Ovary (tissue), 9 donors: Measurements from ENCODE around the gene NAPG. TPM values are rescaled to one million over a fixed set of nuclear protein-coding genes. Genes with fewer than 3 reads are reported as not detected.
"Not testable (repeated sequence)": the region's sequence is repeated elsewhere in the genome, so short reads cannot be mapped to it uniquely, and the experiment has no call there.

ENCODE experiments used
- DNase-seq, 5 donors: peaks; one replicate each; pipeline ENCODE4 v3.0.0-alpha.2; 2019 to 2020
- H3K27ac ChIP-seq, 2 donors: fragments of 200-600 bp; one replicate each; pipeline versions ENCODE4 v1.5.1 to v1.8.0; 2019 to 2022
- H3K27me3 ChIP-seq: fragments of 200-600 bp; one replicate; pipeline ENCODE4 v1.8.0; 2022
- H3K36me3 ChIP-seq: fragments of 200-600 bp; sonication (generic); one replicate; pipeline ENCODE4 v1.5.1; 2019
- H3K4me1 ChIP-seq: one replicate; pipeline ENCODE4 v1.8.1; 2013; ENCODE audit warnings: mild to moderate bottlenecking, moderate library complexity; ENCODE audit not compliant: insufficient read depth
- H3K4me3 ChIP-seq: fragments of 200-600 bp; sonication (generic); one replicate; pipeline ENCODE4 v1.5.1; 2017
- H3K9me3 ChIP-seq, 2 donors: fragments of 200-600 bp in 1 of 2; sonication (generic) in 1 of 2; one replicate each; pipeline versions ENCODE4 v1.5.1 to v1.8.1; 2013 to 2019; ENCODE audit warnings: mild to moderate bottlenecking in 1 of 2, moderate library complexity in 1 of 2
- EP300 ChIP-seq: sonication (generic); formaldehyde crosslinking; IDR thresholded peaks from one replicate; pipeline ENCODE4 v1.6.1; 2017; ENCODE audit warnings: antibody characterized with exemption
- POLR2A ChIP-seq: fragments of 450-650 bp; IDR thresholded peaks from one replicate; pipeline ENCODE4 v1.6.1; 2017; ENCODE audit warnings: antibody characterized with exemption, mild to moderate bottlenecking, moderate library complexity
- WGBS, 3 donors: extraction: QIAGEN DNeasy Blood & Tissue Kit in 1 of 3; methylation state at CpG; one replicate each; pipeline versions ENCODE4 v1.1.5 to v1.1.7; 2013 to 2017; 5-methylcytosine and 5-hydroxymethylcytosine counted together
- intact Hi-C, 4 donors: fragments of 100-400 bp; cut with DNase I; formaldehyde crosslinking; loops; one replicate each; pipeline versions ENCODE4 v1.11.0 to v1.15.1; 2022 to 2023
- polyA plus RNA-seq, 2 donors: library from polyadenylated mRNA; stranded (reverse); fragments of 200-250 nt in 1 of 2; fragments of 350-450 nt in 1 of 2; fragmentation: Illumina TruSeq in 1 of 2; extraction: RNeasy Lipid Tissue Mini Kit (QIAGEN cat#74804) in 1 of 2; gene quantifications; one replicate each; pipeline ENCODE4 v1.2.3, GENCODE V29; 2013 to 2014
- total RNA-seq, 7 donors: library from RNA; depleted of rRNA in 2 of 7; stranded (reverse); fragments of >200 nt in 2 of 7; fragmentation: NEBNext Ultra II Directional in 3 of 7; extraction: Animal tissue kit (Norgen Biotek cat#: 25700) in 3 of 7; gene quantifications; one replicate each; pipeline versions ENCODE4 v1.1.0 to v1.2.4, GENCODE V29; 2016 to 2023
- TF ChIP-seq, protein P1 (sequence below), 3 donors: fragments of 450-650 bp in 2 of 3; fragments of 200-600 bp in 1 of 3; IDR thresholded peaks; one replicate each; pipeline versions ENCODE4 v1.5.1 to v1.8.0; 2016 to 2022; ENCODE audit warnings: antibody characterized with exemption in 3 of 3, mild to moderate bottlenecking in 1 of 3
- donor health status: DM: no; HTN: no; CAD: no; lungs with moderate emphysema.
- donor health status: DM: no; HTN: no; CAD: no.
- donor health status: Bipolar disorder and iron deficiency.
- donor health status: DM: yes; HTN: yes; CAD: no.
- donor health status: DM: no; HTN: no; CAD: no.
- donor health status: DM: yes; HTN: yes; CAD: no.

NAPG gene
- total and polyA plus RNA-seq, 9 donors = 7.9 to 25.8 (median 20.7) TPM

DNA sequence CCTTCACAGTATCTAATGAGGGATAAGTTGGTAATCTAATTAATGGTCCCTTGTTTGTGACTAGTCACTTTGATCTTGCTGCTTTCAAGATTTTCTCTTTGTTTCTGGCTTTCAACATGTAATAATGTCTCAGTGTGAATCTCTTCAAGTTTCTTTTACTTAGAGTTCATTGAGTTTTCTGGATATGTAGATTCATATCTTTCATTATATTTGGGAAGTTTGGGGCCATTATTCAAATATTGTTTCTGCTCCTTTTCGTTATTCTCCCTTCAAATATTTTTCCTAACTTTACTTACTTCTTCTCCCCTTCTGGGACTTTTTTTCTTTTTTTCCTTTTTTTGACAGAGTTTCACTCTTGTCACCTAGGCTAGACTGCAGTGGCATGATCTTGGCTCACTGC, 21.1 kb upstream of the NAPG start:
- WGBS, 3 donors = 86 to 95% (median 87%) methylated on average over 1 of the region's 1 CpG
- TF ChIP-seq EP300 (no peak), POLR2A (no peak)
- TF ChIP-seq, protein P1, sequence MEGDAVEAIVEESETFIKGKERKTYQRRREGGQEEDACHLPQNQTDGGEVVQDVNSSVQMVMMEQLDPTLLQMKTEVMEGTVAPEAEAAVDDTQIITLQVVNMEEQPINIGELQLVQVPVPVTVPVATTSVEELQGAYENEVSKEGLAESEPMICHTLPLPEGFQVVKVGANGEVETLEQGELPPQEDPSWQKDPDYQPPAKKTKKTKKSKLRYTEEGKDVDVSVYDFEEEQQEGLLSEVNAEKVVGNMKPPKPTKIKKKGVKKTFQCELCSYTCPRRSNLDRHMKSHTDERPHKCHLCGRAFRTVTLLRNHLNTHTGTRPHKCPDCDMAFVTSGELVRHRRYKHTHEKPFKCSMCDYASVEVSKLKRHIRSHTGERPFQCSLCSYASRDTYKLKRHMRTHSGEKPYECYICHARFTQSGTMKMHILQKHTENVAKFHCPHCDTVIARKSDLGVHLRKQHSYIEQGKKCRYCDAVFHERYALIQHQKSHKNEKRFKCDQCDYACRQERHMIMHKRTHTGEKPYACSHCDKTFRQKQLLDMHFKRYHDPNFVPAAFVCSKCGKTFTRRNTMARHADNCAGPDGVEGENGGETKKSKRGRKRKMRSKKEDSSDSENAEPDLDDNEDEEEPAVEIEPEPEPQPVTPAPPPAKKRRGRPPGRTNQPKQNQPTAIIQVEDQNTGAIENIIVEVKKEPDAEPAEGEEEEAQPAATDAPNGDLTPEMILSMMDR (IDR thresholded peaks at IDR 0.05) = no peak
- no peak for DNase-seq
- no peaks in the 10 kb centered on the region for H3K36me3 ChIP-seq
- H3K27ac ChIP-seq = no peak overlapping the region
- no peaks in the 10 kb centered on the region for H3K4me1 ChIP-seq
- no peaks in the 10 kb centered on the region for H3K9me3 ChIP-seq
- H3K4me3 ChIP-seq = no peak overlapping the region
- intact Hi-C loops = no loop called here
- no peaks in the 10 kb centered on the region for H3K27me3 ChIP-seq

DNA sequence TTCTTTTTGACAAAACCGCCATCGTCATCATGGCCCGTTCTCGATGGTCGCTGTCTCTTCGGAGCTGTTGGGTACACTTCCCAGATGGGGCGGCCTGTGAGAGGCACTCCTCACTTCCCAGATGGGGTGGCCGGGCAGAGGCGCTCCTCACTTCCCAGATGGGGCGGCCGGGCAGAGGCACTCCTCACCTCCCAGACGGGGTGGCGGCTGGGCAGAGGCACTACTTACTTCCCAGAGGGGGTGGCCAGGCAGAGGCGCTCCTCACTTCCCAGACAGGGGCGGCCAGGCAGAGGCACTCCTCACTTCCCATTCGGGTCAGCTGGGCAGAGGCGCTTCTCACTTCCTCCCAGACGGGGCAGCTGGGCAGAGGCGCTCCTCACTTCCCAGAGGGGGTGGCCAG, 19.9 kb upstream of the NAPG start:
- intact Hi-C loops, H3K27ac ChIP-seq: not testable (repeated sequence)

GRCh38 chr18:10508591-10508990, 17.2 kb upstream of the NAPG start:
- TF ChIP-seq POLR2A (no peak), EP300 (no peak)
- TF ChIP-seq, protein P1 (IDR thresholded peaks at IDR 0.05) = no peak
- H3K27ac ChIP-seq = no peak overlapping the region
- H3K27me3 ChIP-seq = no peaks in the 10 kb centered on the region
- H3K9me3 ChIP-seq = no peaks in the 10 kb centered on the region
- H3K4me1 ChIP-seq = peaks cover 4% of the 10 kb centered on the region
- DNase-seq = no peak
- H3K36me3 ChIP-seq = no peaks in the 10 kb centered on the region
- H3K4me3 ChIP-seq = no peak overlapping the region
- intact Hi-C loops = no loop called here

More for the DNA sequence above, 19.9 kb upstream of the NAPG start:
- not testable (repeated sequence) for H3K36me3 ChIP-seq, DNase-seq, H3K27me3 ChIP-seq, H3K4me3 ChIP-seq, H3K4me1 ChIP-seq, H3K9me3 ChIP-seq
- 89 to 96% (median 93%) methylated on average over 19 of the region's 19 CpGs for WGBS, 3 donors

GRCh38 chr18:10511236-10511635, 14.6 kb upstream of the NAPG start:
- no peaks in the 10 kb centered on the region for H3K27me3 ChIP-seq
- DNase-seq = no peak
- no peak for TF ChIP-seq EP300
- TF ChIP-seq, protein P1 (IDR thresholded peaks at IDR 0.05) = no peak
- no peak for TF ChIP-seq POLR2A
- no peaks in the 10 kb centered on the region for H3K9me3 ChIP-seq
- no peak overlapping the region for H3K4me3 ChIP-seq
- no peak overlapping the region for H3K27ac ChIP-seq
- intact Hi-C loops = loop anchor here in 3 of 4 donors (10.0 kb wide), 4 partner anchors 56 to 536 kb away; partner anchors contain the start of gene APCDD1 (in 2 of the 3)
- no peaks in the 10 kb centered on the region for H3K36me3 ChIP-seq
- WGBS, 3 donors = 8 to 25% (median 17%) methylated on average over 2 of the region's 2 CpGs
- H3K4me1 ChIP-seq = peaks cover 4% of the 10 kb centered on the region

GRCh38 chr18:10514082-10514481, 11.7 kb upstream of the NAPG start:
- WGBS, 3 donors = 29 to 44% (median 40%) methylated on average over 3 of the region's 3 CpGs
- intact Hi-C loops = loop anchor here in 3 of 4 donors (10.0 kb wide), 4 partner anchors 59 to 539 kb away; partner anchors contain the start of gene APCDD1 (in 2 of the 3)
- TF ChIP-seq POLR2A = no peak
- TF ChIP-seq EP300 = no peak
- TF ChIP-seq, protein P1 (IDR thresholded peaks at IDR 0.05) = no peak
- DNase-seq = peak in 1 of 5 donors; percentile 45
- H3K27ac ChIP-seq = peak overlapping the region; percentile 16 to 52
- no peak overlapping the region for H3K4me3 ChIP-seq
- H3K36me3 ChIP-seq = no peaks in the 10 kb centered on the region
- H3K4me1 ChIP-seq = peaks cover 6% of the 10 kb centered on the region
- H3K9me3 ChIP-seq = no peaks in the 10 kb centered on the region
- no peaks in the 10 kb centered on the region for H3K27me3 ChIP-seq
